Neuronal stem cell (in vitro differentiated cells): ENCODE data around the gene GTF3C1.

Experiments used
- DNase-seq: peaks from one replicate; pipeline ENCODE4 v3.0.0-alpha.2; 2013; ENCODE audit warnings: low spot score
- H2AFZ ChIP-seq: one replicate; pipeline ENCODE4 v1.6.1; 2013; ENCODE audit warnings: mild to moderate bottlenecking, low read length, inconsistent platforms
- H2AK5ac ChIP-seq: 2 replicates; pipeline ENCODE4 v1.6.1; 2013; ENCODE audit warnings: low read depth, mild to moderate bottlenecking, inconsistent platforms, low read length, moderate library complexity, mixed read lengths
- H2BK120ac ChIP-seq: 2 replicates; pipeline ENCODE4 v1.6.1; 2013; ENCODE audit warnings: low read depth, mild to moderate bottlenecking, inconsistent platforms, low read length, moderate library complexity, mixed read lengths
- H2BK12ac ChIP-seq: one replicate; pipeline ENCODE4 v1.6.1; 2013; ENCODE audit warnings: low read length, inconsistent platforms
- H2BK15ac ChIP-seq: 2 replicates; pipeline ENCODE4 v1.6.1; 2013; ENCODE audit warnings: mild to moderate bottlenecking, low read length, inconsistent platforms, mixed read lengths
- H2BK5ac ChIP-seq: one replicate; pipeline ENCODE4 v1.6.1; 2013; ENCODE audit warnings: inconsistent platforms, mild to moderate bottlenecking, low read length, moderate library complexity
- H3K14ac ChIP-seq: one replicate; pipeline ENCODE4 v1.6.1; 2013; ENCODE audit warnings: low read length, inconsistent platforms
- H3K18ac ChIP-seq: 2 replicates; pipeline ENCODE4 v1.6.1; 2013; ENCODE audit warnings: low read length, inconsistent platforms
- H3K23ac ChIP-seq: 2 replicates; pipeline ENCODE4 v1.6.1; 2013; ENCODE audit warnings: low read depth, mild to moderate bottlenecking, mixed read lengths, low read length, inconsistent platforms; ENCODE audit not compliant: poor library complexity
- H3K27ac ChIP-seq: replicated peaks from 3 replicates; pipeline ENCODE4 v1.5.1; 2013; ENCODE audit warnings: low read length, inconsistent platforms
- H3K27me3 ChIP-seq, 3 experiments: 2 replicates each; pipeline ENCODE4 v1.6.1; 2013; ENCODE audit warnings: low read length in 3 of 3, mild to moderate bottlenecking in 2 of 3, inconsistent platforms in 1 of 3, low read depth in 1 of 3, mixed read lengths in 1 of 3, moderate library complexity in 1 of 3; ENCODE audit not compliant: control insufficient read depth in 3 of 3, insufficient read depth in 3 of 3
- H3K36me3 ChIP-seq, 2 donors: replicated peaks in 1 of 2; 2 replicates each; pipeline ENCODE4 v1.6.1; 2013; ENCODE audit warnings: low read length in 2 of 2; ENCODE audit not compliant: control insufficient read depth in 2 of 2, insufficient read depth in 2 of 2
- H3K4ac ChIP-seq: 2 replicates; pipeline ENCODE4 v1.6.1; 2013; ENCODE audit warnings: inconsistent platforms, mild to moderate bottlenecking, low read length, moderate library complexity
- H3K4me1 ChIP-seq, 2 donors: 1 replicate in 1 of 2; 2 replicates in 1 of 2; pipeline ENCODE4 v1.6.1; 2013; ENCODE audit warnings: low read length in 2 of 2, low read depth in 1 of 2; ENCODE audit not compliant: control insufficient read depth in 2 of 2, insufficient read depth in 1 of 2
- H3K4me2 ChIP-seq: one replicate; pipeline ENCODE4 v1.6.1; 2013; ENCODE audit warnings: mild to moderate bottlenecking, low read length, inconsistent platforms; ENCODE audit not compliant: insufficient read depth, poor library complexity, severe bottlenecking
- H3K4me3 ChIP-seq, 2 donors: 2 replicates each; pipeline ENCODE4 v1.5.1; 2013; ENCODE audit warnings: low read length in 2 of 2, mild to moderate bottlenecking in 2 of 2, inconsistent platforms in 1 of 2, moderate library complexity in 1 of 2
- H3K79me1 ChIP-seq: one replicate; pipeline ENCODE4 v1.6.1; 2013; ENCODE audit warnings: low read depth, mild to moderate bottlenecking, inconsistent platforms, low read length, moderate library complexity
- H3K9ac ChIP-seq: one replicate; pipeline ENCODE4 v1.6.1; 2013; ENCODE audit warnings: mild to moderate bottlenecking, low read depth, low read length, inconsistent platforms; ENCODE audit not compliant: poor library complexity
- H3K9me3 ChIP-seq, 2 donors: replicated peaks in 1 of 2; 2 replicates each; pipeline versions ENCODE3 to v1.6.1; 2013; ENCODE audit warnings: low read length in 2 of 2, mild to moderate bottlenecking in 2 of 2, inconsistent platforms in 1 of 2, low read depth in 1 of 2, mixed read lengths in 1 of 2, moderate library complexity in 1 of 2; ENCODE audit not compliant: control insufficient read depth in 2 of 2, insufficient read depth in 1 of 2
- H4K8ac ChIP-seq: one replicate; pipeline ENCODE4 v1.6.1; 2013; ENCODE audit warnings: low read depth, mild to moderate bottlenecking, inconsistent platforms, low read length, moderate library complexity
- H4K91ac ChIP-seq: one replicate; pipeline ENCODE4 v1.6.1; 2013; ENCODE audit warnings: low read length, low read depth, mild to moderate bottlenecking, inconsistent platforms; ENCODE audit not compliant: poor library complexity
- WGBS, 2 donors: extraction: QIAGEN DNeasy Blood & Tissue Kit; methylation state at CpG; one replicate each; pipeline ENCODE4 v1.1.7; 2013; ENCODE audit warnings: missing lambda C conversion rate in 2 of 2, mixed read lengths in 1 of 2; ENCODE audit not compliant: insufficient read length in 2 of 2, insufficient replicate concordance in 1 of 2; ENCODE audit errors: extremely low coverage in 2 of 2; 5-methylcytosine and 5-hydroxymethylcytosine counted together

GTF3C1 gene

DNA sequence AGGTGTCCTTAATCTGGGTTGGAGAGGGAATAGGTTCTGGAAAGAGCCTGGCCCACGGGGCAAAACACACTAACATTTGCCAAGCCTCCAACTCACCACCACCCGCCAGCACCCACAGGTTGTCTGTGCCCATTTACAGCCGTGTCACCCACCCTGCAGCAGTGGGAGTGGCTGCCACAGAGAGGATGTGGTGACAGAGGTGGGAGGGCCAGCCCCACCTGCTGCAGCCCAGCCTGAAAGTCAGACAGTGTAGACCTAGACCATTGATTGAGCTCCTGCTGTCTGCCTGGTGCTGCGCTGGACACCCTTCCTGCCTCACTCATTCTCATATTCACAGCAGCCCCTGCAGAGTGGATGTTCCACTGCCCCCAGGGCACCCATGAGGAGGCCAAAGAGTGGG is 103.0 kb downstream of the GTF3C1 start:
- no peaks in the 10 kb centered on the region for H3K36me3 ChIP-seq
- no peak overlapping the region for H2BK15ac ChIP-seq
- no peak overlapping the region for H3K27ac ChIP-seq
- no peaks in the 10 kb centered on the region for H3K4me1 ChIP-seq
- peak overlapping the region; percentile 52 for H3K18ac ChIP-seq
- H2AFZ ChIP-seq: no peak overlapping the region
- H4K8ac ChIP-seq: no peak overlapping the region
- H2BK5ac ChIP-seq: no peak overlapping the region
- no peak overlapping the region for H3K4ac ChIP-seq
- no peak for DNase-seq
- H3K4me2 ChIP-seq: no peak overlapping the region
- H3K14ac ChIP-seq: no peak overlapping the region
- no peak overlapping the region for H3K4me3 ChIP-seq
- H3K79me1 ChIP-seq: no peaks in the 10 kb centered on the region
- no peaks in the 10 kb centered on the region for H3K27me3 ChIP-seq
- H3K9me3 ChIP-seq: peaks cover 10 to 12% of the 10 kb centered on the region in 2 donors
- H2BK12ac ChIP-seq: no peak overlapping the region
- H2AK5ac ChIP-seq: no peak overlapping the region
- no peak overlapping the region for H3K9ac ChIP-seq
- H3K23ac ChIP-seq: peak overlapping the region; percentile 25
- no peak overlapping the region for H2BK120ac ChIP-seq
- no peak overlapping the region for H4K91ac ChIP-seq
- no CpG with 5 or more reads among the region's 4 CpGs for WGBS, 2 donors

GRCh38 chr16:27445502-27446175 is 104.1 kb downstream of the GTF3C1 start:
- Histone ChIP-seq H4K8ac (no peak overlapping the region), H3K4me1 (no peaks in the 10 kb centered on the region), H2AK5ac (no peak overlapping the region), H4K91ac (no peak overlapping the region), H3K18ac (no peak overlapping the region), H3K9me3 (peaks cover 10 to 12% of the 10 kb centered on the region in 2 donors), H2AFZ (no peak overlapping the region), H3K4me3 (no peak overlapping the region), H3K79me1 (no peaks in the 10 kb centered on the region), H3K36me3 (no peaks in the 10 kb centered on the region), H3K27me3 (no peaks in the 10 kb centered on the region), H2BK5ac (no peak overlapping the region), H3K4me2 (no peak overlapping the region), H3K4ac (no peak overlapping the region), H2BK12ac (no peak overlapping the region), H3K23ac (no peak overlapping the region), H3K9ac (no peak overlapping the region), H2BK120ac (no peak overlapping the region), H3K14ac (no peak overlapping the region), H2BK15ac (no peak overlapping the region), H3K27ac (no peak overlapping the region)
- DNase-seq: no peak
- no CpG with 5 or more reads among the region's 12 CpGs for WGBS, 2 donors

GRCh38 chr16:27444470-27444869 is 105.2 kb downstream of the GTF3C1 start:
- DNase-seq: no peak
- no peak overlapping the region for H3K4me2 ChIP-seq
- H3K23ac ChIP-seq: no peak overlapping the region
- H2BK12ac ChIP-seq: no peak overlapping the region
- H4K8ac ChIP-seq: no peak overlapping the region
- H3K27ac ChIP-seq: no peak overlapping the region
- H4K91ac ChIP-seq: no peak overlapping the region
- no peak overlapping the region for H3K9ac ChIP-seq
- H2BK5ac ChIP-seq: no peak overlapping the region
- H3K79me1 ChIP-seq: no peaks in the 10 kb centered on the region
- no peak overlapping the region for H2AK5ac ChIP-seq
- no peaks in the 10 kb centered on the region for H3K27me3 ChIP-seq
- no peak overlapping the region for H2BK120ac ChIP-seq
- peaks cover 0 to 1% of the 10 kb centered on the region in 2 donors for H3K4me1 ChIP-seq
- WGBS, 2 donors: no CpG with 5 or more reads among the region's 5 CpGs
- peaks cover 0 to under 1% of the 10 kb centered on the region in 2 donors for H3K36me3 ChIP-seq
- H3K4ac ChIP-seq: no peak overlapping the region
- no peak overlapping the region for H2BK15ac ChIP-seq
- no peak overlapping the region for H2AFZ ChIP-seq
- no peak overlapping the region for H3K14ac ChIP-seq
- no peak overlapping the region for H3K4me3 ChIP-seq
- H3K18ac ChIP-seq: no peak overlapping the region
- peaks cover 10 to 13% of the 10 kb centered on the region in 2 donors for H3K9me3 ChIP-seq

- Histone ChIP-seq H3K23ac (no peak overlapping the region), H2BK5ac (no peak overlapping the region), H3K4ac (no peak overlapping the region), H2AK5ac (no peak overlapping the region), H4K91ac (no peak overlapping the region), H3K18ac (no peak overlapping the region), H3K36me3 (peaks cover 0 to 2% of the 10 kb centered on the region in 2 donors), H3K14ac (no peak overlapping the region), H2BK12ac (no peak overlapping the region), H3K9ac (no peak overlapping the region), H3K4me2 (no peak overlapping the region), H2AFZ (no peak overlapping the region), H3K79me1 (no peaks in the 10 kb centered on the region), H3K27me3 (no peaks in the 10 kb centered on the region), H4K8ac (no peak overlapping the region), H2BK15ac (no peak overlapping the region), H3K4me1 (peaks cover 0 to 4% of the 10 kb centered on the region in 2 donors), H2BK120ac (no peak overlapping the region), H3K27ac (no peak overlapping the region), H3K9me3 (peaks cover 10 to 15% of the 10 kb centered on the region in 2 donors), H3K4me3 (no peak overlapping the region)
- no peak for DNase-seq
- WGBS, 2 donors: no CpG with 5 or more reads among the region's 2 CpGs
Measured at GRCh38 chr16:27444015-27444414, 105.7 kb downstream of the GTF3C1 start.
